ENCODE results near the gene DPY30.

DNA sequence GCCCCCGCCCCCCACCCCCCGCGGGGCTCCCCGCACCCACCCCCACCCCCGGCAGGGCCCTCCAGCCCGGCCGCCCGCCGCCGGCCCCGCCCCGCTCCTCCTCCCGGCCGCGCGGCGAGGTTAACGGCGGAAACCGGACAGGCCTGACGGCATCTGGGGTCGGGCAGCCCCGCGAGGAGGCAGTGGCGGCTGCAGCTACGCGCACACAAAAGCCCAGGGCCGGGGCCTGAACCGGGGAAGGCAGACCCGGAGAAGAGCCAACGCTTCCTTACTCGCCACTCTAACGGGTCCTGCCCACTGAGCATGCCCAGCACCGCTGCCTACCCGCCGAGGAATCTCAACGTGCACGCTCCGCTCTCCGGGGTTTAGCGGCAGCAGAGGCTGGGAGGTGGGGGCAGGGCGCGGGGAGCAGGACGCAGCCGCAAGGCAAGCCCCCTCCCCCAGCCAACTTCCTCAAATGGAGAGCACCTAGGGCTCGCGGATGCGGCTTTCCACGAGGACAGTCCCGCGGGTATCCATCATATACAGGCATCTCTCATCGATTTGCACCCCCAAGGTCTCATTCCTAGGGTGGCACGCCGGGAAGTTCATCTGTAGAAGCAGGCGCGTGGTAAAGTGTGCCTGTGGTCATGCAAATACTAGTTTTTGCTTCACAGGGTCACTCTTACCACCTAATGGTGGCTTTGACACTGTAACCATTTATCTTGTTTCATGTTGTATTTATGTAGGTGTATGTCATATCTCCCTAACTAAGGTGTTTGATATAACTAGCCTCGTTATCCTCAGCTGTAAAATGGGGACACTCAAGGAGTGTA, 28.7 kb downstream of the DPY30 start, which contains the start of gene MEMO1:
- TF ChIP-seq CTCF (IDR thresholded peaks at IDR 0.05) (no peak), POLR2A (IDR thresholded peaks at IDR 0.05) (no peak)
